Measurements from ENCODE around the gene FAM187B.
"Not testable (repeated sequence)": the region's sequence is repeated elsewhere in the genome, so short reads cannot be mapped to it uniquely, and the experiment has no call there.

The FAM187B gene

DNA sequence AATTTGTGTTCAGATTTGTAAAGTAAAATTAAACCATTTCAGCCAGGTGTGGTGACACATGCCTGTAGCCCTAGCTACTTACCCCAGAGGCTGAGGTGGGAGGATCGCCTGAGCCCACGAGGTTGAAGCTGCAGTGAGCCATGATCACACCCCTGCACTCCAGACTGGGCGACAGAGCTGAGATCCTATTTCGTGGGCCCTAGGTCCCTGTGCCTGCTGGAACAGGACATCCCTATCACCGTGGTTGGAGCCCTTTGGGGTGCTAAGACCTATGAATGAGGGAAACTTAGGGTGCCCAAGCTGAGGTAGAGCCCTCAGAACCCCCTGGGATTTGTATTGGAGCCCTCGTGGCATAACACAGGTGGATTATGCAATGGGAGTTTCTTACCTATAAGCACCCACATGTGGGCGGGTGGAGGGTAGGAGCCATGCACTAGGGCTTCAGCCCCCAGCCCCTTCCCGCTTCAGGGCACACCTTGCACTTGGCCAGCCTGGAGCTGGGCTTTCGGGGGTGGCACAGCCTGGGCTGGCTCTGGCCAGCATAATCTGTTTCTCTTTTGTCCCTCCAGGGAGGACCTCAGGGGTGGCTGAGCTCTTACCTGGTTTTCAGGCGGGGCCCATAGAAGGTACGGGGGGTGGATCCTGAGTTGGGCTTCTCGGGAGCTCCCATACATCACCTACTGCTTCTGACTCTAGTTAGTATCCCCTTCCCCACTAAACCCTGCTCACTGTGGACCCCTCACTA is 33.0 kb upstream of the FAM187B start:
- no peak for DNase-seq

DNA sequence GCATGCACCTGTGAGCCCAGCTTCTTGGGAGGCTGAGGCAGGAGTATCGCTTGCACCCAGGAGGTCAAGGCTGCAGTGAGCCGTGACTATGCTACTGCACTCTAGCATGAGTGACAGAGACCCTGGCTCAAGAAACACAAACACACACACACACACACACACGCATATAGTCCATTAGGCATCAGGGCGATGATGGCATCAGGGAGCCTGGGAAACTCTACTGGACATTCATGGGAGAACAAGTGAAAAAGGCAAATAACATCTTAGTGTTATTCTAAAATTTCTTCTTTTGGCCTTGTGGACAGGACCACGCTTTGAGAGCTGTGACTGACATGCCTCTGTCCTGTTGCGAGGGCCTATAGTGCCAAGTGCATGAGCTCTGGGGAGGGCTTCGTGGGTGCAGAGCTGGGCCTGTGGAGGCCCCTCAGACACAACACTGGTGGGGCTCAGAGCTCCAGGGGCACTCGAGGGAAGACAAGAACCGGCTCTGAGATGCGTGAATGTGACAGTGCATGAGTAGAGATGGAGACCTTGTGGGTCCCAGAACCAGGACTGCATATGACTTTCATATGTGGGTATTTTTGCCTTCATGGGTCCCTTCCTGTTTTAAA is 32.3 kb upstream of the FAM187B start:
- no peak for DNase-seq

DNA sequence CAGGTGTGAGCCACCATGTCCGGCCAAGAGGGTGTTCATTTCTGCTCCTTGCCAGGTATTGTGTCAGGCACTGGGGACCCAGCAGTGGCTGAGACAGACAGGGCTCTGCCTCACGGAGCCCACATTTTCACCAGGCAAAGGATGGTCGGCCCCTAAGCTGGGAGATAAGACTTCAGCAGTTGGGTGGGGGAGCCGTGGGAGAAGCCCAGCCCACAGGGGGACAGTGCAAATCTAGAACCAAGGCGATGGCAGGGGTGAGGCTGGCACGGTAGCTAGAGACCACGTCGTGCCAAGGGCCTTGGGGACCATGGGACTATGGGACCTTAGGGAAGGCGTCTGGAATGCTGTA is 28.5 kb upstream of the FAM187B start:
- no peak for DNase-seq

GRCh38 chr19:35256566-35256965 is 28.0 kb upstream of the FAM187B start:
- no peak for DNase-seq

DNA sequence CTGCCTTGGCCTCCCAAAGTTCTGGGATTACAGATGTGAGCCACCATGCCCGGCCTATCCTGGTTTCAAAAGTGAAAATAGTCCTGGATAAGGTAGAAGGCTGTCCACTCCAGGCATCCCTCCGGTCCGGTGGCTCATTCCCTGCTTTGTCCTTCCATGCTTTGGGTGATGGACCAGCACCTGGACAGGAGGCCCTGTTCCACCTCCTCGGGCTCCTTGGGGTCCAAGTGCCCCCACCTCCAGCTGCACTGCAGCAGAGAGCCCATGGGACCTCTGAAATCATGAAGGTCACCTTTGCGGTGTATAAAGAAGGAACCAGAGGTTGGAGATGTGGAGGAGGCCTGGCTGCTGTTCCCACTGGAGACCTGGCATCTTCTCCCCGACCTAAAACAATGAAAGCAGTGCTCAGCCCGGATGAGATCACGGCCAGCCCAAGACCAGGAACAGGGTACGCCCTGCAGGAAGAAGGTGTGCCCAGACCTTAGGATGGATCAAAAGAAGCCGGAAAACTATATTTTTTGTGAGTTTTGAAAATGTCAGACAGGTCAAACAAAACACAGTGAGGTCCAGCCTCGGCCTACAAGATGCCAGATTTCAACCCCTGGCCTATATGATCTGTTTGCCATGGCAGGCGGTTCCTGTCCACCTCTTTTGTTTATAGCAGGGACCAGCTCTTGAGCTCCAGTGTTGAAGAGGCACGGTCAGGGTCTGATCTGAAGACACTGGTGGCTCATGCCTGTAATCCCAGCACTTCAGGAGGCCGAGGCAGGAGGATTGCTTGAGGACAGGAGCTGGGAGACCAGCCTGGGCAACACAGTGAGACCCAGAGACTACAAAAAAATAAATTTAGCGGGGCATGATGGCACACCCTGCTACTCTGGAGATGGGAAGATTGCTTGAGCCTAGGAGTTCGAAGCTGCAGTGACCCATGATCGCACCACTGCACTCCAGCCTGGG is 26.1 kb upstream of the FAM187B start:
- no peak for DNase-seq

- no peak for DNase-seq
These were observed 25.1 kb upstream of the FAM187B start for GRCh38 chr19:35253316-35254286.

- DNase-seq: no peak
These were observed 22.9 kb upstream of the FAM187B start for GRCh38 chr19:35251456-35251855.

- DNase-seq: peak; percentile 77
These were observed 21.5 kb upstream of the FAM187B start for GRCh38 chr19:35249848-35250711.

GRCh38 chr19:35249146-35249847 is 20.8 kb upstream of the FAM187B start:
- no peak for DNase-seq

GRCh38 chr19:35248310-35249145 is 20.0 kb upstream of the FAM187B start, which contains the start of gene LSR:
Gene LSR (plus strand): TSS chr19:35249002. CDS start chr19:35249023, 21 bp downstream.
- peak; percentile 93 for DNase-seq

DNA sequence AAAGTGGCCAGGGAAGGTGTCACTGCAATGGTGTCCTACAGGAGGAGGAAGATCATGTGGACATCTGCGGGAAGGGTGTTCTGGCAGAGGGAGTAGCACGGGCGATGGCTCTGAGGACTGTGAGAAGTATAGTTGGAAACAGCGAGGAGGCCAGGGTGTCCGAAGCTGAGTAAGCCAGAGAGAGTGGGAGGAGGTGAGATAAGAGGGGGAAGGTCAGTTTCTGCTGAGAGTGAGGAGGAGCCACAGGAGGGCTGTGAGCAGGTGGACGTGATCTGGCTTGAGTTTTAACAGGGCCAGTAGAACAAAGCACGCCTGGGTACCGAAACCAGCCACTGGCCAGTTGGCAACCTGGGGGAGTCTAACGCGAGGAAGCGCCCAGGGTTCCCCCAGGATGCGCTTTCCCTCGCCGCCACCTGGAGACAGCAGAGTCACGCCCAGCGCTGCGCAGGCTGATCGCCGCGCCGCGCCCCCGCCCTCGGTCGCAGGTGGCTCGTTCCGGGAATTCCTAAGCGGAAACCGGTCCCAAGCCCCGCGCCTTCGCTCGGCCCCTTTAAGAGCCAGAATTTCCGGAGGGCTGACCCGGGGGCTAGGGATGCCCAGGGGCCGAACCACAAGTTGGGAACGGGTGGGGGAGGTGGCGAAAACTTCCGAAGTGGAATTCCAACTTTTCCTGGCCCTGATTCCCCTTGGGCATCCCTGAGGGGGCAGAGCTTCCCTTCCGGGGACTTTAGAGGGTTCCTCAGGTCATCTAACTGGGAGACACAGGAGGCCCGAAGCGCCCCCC is 19.2 kb upstream of the FAM187B start:
- peak; percentile 91 for DNase-seq

- DNase-seq: no peak
These were observed 18.0 kb upstream of the FAM187B start for GRCh38 chr19:35246466-35247092.

DNA sequence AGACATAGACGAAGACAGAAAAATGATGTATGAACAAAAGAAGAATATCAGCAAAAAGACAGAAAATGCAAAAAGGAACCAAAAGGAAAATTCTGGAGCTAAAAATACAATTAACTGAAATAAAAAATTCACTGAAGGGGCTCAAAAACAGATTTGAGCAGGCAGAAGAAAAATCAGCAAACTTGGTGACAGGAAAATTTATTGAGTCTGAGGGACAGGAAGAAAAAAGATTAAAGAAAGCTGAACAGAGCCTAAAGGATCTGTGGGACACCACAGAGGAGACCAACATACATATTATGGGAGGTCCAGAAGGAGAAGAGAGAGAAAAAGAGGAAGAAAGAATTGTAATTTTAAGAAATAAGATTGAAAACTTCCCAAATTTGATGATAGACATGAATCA is 12.9 kb upstream of the FAM187B start:
- DNase-seq: no peak

DNA sequence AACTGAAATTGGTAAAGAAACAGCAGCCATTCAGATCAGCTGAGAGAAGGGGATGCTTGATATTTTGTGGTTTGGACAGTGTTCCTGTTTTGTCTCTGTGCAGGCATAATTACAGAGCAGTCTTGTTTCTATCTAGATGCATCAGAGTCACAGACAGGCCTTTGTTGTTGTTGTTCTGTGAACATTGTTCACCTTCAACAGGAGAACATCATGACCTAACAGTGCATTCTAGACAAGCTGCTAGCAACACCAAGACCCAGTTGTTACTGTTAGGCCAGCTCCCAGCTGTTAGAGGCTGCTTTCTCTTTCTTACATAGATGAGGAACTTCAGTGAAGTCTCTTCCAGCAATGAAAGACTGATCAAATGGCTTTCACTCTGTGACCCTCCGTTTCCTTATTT is 11.8 kb upstream of the FAM187B start:
- no peak for DNase-seq

- not testable (repeated sequence) for DNase-seq
These were observed 11.1 kb upstream of the FAM187B start for GRCh38 chr19:35239597-35239996.

DNA sequence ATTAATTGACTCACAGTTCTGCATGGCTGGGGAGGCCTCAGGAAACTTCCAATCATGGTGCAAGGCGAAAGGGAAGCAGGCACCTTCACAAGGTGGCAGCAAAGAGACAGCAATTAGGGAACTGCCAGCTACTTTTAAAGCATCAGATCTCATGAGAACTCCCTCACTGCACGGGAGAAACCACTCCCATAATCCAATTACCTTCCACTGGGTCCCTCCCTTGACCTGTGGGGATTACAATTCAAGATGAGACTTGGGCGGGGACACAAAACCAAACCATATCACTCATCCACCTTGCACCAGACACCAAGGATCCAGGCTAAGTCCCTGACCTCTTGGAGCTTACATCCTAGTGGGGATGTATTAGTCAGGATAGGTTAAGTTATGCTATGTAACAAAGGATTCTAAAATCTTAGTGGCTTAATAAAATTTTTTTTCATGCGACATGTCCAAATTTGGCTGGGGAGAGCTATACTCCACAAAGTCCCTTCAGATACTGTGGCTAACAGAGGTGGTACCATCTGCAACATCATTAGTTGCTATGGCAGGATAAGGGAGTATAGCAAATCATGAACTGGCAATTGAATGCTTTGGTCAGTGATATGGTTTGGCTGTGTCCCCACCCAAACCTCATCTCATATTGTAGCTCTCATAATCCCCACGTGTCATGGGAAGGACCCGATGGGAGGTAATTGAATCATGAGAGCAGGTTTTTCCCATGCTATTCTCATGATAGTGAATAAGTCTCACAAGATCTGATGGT is 8.3 kb upstream of the FAM187B start:
- no peak for DNase-seq

- DNase-seq: no peak
These were observed 4.4 kb upstream of the FAM187B start for GRCh38 chr19:35232912-35233311.
